Activated T-cell treated with anti-CD3 and anti-CD28 coated beads for 1 hour (primary cell): ENCODE measurements around the gene FASTK.

Experiments
- DNase-seq: peaks from one replicate; pipeline ENCODE4 v3.0.0-alpha.2; 2020; ENCODE audit warnings: low read depth

Gene FASTK

GRCh38 chr7:151080522-151081169 is at the start of gene FASTK:
TSS of gene FASTK (minus strand) at chr7:151080809. CDS start at chr7:151080766, 43 bp downstream.
- DNase-seq, result peak; percentile 79

- DNase-seq, result no peak
Observed at GRCh38 chr7:151129960-151130591, 49.5 kb upstream of the FASTK start.

- DNase-seq, result no peak
Observed at GRCh38 chr7:151129117-151129959, 48.7 kb upstream of the FASTK start.

- no peak for DNase-seq
Observed at GRCh38 chr7:151128716-151129115, 48.1 kb upstream of the FASTK start.

GRCh38 chr7:151128144-151128543 is 47.5 kb upstream of the FASTK start:
- no peak for DNase-seq

GRCh38 chr7:151126491-151127137 is 46.0 kb upstream of the FASTK start:
- DNase-seq, result no peak

GRCh38 chr7:151125846-151126481 is 45.4 kb upstream of the FASTK start:
- DNase-seq, result no peak

GRCh38 chr7:151125470-151125845 is 44.8 kb upstream of the FASTK start:
- no peak for DNase-seq

- DNase-seq, result no peak
Observed at GRCh38 chr7:151124899-151125399, 44.3 kb upstream of the FASTK start.

GRCh38 chr7:151124481-151124880 is 43.9 kb upstream of the FASTK start:
- DNase-seq, result no peak

GRCh38 chr7:151123822-151124464 is 43.3 kb upstream of the FASTK start:
- peak; percentile 84 for DNase-seq

- no peak for DNase-seq
Observed at GRCh38 chr7:151123158-151123821, 42.7 kb upstream of the FASTK start.

GRCh38 chr7:151122796-151123157 is 42.2 kb upstream of the FASTK start:
- DNase-seq, result no peak

GRCh38 chr7:151122276-151122675 is 41.7 kb upstream of the FASTK start:
- DNase-seq, result no peak

GRCh38 chr7:151121380-151122170 is 41.0 kb upstream of the FASTK start:
- DNase-seq, result no peak

GRCh38 chr7:151120896-151121295 is 40.3 kb upstream of the FASTK start:
- DNase-seq, result no peak

- no peak for DNase-seq
Observed at GRCh38 chr7:151119902-151120301, 39.3 kb upstream of the FASTK start.

- DNase-seq, result no peak
Observed at GRCh38 chr7:151119055-151119415, 38.4 kb upstream of the FASTK start.

GRCh38 chr7:151118108-151119054 is 37.8 kb upstream of the FASTK start:
- DNase-seq, result no peak
